Stimulated activated CD8-positive, alpha-beta memory T cell treated with anti-CD3 and anti-CD28 coated beads, Interleukin-4, amount 100 ng/mL, for 1 hour (primary cell): ENCODE results near the gene PLEKHA1.

ENCODE experiments used
- DNase-seq, 2 donors: peaks; one replicate each; pipeline ENCODE4 v3.0.0-alpha.2; 2020; ENCODE audit warnings: low read depth in 2 of 2, low spot score in 1 of 2

Gene PLEKHA1

DNA sequence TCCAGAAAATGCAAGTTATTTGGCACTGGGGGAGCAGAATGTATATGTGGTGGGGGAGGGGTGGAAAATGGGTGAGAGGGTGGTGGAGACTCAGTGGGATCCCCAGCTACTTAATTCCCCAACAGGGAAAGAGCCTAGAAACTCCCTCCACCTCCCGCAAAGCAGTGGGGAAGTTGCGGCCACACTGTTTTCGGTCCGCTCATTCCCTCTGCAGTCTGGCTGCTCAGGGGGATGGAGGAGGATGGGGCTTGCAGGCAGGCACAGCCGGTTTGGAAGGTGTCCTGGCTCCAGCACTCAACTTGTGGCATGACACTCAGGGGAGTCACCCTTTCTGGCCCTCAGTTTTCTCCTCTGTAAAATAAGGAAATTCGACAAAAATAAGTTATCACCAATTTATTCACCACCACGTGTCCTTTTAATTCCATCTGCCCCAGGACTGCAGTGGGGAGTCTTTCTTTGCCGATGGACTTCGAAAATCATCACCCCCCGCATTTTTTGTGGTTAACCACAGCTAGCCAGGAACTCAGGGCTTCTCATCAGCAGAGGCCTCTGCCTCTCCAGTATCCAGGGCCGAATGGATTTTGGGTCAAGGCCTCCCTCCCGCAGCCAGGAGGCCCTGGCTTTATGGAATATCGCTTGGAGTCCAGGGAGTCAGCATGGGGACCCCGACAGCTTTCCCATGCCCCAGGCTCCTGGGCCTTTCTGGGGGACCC, 85.2 kb downstream of the PLEKHA1 start:
- no peak for DNase-seq

DNA sequence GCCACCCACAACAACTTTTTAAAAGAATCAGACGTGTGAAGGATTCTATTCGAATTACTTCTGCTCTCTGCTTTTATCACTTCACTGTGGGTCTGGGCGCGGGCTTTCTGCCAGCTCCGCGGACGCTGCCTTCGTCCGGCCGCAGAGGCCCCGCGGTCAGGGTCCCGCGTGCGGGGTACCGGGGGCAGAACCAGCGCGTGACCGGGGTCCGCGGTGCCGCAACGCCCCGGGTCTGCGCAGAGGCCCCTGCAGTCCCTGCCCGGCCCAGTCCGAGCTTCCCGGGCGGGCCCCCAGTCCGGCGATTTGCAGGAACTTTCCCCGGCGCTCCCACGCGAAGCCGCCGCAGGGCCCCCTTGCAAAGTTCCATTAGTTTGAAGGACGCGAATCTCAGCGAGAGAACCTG, 86.4 kb downstream of the PLEKHA1 start:
- no peak for DNase-seq

GRCh38 chr10:122461367-122461728, 86.8 kb downstream of the PLEKHA1 start, which contains the start of gene HTRA1:
Gene HTRA1, plus strand, starts transcription at chr10:122461553. Its CDS starts 100 bp downstream, at chr10:122461653.
- DNase-seq, result no peak

DNA sequence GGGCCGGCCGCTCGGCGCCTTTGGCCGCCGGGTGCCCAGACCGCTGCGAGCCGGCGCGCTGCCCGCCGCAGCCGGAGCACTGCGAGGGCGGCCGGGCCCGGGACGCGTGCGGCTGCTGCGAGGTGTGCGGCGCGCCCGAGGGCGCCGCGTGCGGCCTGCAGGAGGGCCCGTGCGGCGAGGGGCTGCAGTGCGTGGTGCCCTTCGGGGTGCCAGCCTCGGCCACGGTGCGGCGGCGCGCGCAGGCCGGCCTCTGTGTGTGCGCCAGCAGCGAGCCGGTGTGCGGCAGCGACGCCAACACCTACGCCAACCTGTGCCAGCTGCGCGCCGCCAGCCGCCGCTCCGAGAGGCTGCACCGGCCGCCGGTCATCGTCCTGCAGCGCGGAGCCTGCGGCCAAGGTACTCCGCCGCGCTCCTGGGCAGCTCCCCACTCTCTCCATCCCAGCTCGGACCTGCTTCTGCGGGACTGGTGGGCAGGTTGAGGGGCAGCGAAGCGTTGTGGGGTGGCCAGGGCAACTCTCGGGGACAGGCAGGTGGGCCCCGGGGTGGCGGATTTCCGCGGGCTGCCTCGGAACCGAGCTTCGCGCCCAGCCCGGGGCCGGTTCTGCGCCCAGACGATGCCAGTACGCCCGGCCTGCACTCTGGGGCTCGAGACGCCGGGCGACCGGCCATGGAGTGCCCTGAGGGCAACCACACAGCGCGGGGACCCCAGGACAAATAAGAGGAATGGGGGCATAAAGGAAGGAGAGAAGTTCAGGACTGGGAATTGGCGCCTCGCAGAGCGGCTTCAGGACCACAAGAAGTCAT, 87.4 kb downstream of the PLEKHA1 start:
- no peak for DNase-seq

- no peak for DNase-seq
These were observed 88.3 kb downstream of the PLEKHA1 start for GRCh38 chr10:122462533-122463465.

DNA sequence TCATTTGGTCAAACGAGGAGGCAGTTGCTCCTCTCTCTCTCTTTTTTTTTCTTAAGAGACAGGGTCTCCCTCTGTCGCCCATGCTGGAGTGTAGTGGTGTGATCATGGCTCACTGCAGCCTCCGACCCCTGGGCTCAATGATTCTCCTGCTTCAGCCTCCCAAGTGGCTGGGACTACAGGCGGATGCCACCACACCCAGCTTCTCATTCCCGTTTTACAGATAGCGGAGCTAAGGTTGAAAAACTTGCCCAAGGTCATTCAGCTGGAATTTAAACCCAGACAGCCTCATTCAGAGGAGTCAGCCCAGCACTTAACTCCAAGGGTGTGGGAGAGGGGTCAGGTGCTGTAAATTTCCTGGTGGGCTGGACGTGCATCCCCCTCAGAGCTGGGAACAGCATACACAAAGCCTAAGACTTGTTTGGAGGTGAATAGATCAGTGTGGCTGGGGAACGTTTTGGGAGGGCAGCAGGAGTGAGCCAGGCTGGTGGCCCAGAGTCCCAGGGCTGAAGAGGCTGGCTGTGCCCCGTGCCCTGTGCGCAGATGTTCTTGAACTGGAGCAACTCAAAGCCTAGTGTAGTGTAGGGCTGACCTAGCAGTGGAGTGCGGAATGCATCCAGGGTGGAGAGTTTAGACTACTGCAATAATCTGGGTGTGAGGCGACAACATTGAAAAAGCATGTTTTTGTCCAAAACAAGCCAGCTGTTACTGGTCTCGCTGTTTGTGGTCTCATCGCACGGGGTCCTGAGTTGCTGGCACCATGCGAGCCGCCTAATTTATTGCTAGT, 89.2 kb downstream of the PLEKHA1 start:
- DNase-seq, result no peak

- DNase-seq, result no peak
These were observed 89.7 kb downstream of the PLEKHA1 start for GRCh38 chr10:122464250-122464510.

GRCh38 chr10:122464586-122464985, 90.1 kb downstream of the PLEKHA1 start:
- DNase-seq, result no peak

DNA sequence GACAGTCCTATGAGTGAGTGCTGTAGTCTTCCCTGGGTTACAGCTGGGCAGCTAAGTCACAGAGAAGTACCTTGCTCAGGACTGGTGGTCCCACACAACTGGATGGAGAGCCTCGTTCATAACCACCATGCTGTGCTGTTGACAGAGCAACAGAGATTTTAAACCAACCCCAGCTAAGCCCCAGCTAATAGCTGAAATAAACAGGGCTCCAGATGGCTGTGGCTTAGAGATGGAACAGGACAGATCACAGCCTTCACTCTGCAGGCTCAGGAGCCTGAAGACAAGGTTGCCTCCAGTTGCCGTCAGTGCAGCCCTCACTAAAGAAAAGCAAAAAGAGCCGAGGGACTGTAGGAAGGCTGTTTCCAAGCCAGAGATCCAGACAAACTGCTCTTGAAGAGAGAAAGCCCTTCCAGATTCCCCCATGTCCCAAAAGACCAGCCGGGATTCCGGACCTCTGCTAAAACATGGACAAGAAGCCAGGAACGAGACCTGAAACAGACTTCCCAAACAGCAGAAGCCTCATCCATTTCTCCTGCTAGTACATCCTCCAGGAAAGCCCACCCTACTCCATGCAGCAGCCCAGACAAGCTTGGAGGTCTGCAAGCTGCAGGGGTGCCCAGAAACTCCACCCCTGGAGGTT, 91.0 kb downstream of the PLEKHA1 start:
- DNase-seq, result no peak

DNA sequence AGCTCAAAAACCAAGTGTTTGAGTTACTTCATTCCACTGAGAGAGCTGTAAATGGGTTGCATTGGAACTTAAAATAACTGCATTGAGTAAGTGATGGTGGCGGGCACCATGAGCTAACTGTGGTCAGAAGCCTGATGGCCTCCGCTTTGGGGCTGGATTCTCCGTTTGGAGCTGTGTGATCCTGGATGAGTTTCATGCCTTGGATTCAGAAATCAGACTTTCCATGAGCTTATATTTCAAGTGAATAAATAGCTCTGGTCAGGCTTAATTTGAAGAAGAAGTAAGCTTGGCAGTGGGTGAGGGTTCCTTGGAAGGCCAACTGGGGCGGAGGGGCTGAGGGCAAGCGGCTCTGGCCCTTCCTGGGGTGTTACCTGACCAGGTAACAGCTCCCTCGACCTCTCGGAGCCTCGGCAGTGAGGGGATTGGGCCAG, 92.5 kb downstream of the PLEKHA1 start:
- DNase-seq, result no peak

GRCh38 chr10:122467701-122468100, 93.2 kb downstream of the PLEKHA1 start:
- no peak for DNase-seq

DNA sequence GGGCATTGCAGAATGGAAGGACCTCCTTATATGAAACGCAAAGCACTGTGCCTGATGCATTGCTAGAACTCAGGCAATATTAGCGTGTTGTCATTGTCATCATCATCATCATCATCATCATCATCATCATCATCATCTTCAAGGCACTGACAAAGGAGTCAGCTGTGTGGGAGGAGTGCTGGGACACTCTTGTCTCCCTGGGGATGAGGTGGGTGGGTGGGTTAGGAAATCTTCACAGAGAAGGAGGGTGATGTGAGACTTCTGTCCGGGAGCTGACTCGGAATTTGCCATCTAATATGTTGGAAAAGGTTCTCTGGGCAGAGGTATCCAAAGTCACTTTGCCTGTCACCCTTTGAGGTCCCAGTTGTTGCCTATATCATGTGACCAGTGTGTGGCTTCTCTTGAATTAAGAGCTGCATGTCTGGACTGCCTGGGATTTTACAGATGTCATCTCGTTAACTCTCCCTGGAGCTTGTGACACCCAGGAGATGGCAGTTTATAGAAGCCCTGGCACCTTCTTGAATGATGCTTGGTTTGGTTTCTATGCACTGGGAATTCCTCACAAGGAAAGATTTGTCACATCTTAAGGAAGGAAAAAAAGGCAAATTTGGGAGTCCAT, 93.9 kb downstream of the PLEKHA1 start:
- DNase-seq, result no peak

DNA sequence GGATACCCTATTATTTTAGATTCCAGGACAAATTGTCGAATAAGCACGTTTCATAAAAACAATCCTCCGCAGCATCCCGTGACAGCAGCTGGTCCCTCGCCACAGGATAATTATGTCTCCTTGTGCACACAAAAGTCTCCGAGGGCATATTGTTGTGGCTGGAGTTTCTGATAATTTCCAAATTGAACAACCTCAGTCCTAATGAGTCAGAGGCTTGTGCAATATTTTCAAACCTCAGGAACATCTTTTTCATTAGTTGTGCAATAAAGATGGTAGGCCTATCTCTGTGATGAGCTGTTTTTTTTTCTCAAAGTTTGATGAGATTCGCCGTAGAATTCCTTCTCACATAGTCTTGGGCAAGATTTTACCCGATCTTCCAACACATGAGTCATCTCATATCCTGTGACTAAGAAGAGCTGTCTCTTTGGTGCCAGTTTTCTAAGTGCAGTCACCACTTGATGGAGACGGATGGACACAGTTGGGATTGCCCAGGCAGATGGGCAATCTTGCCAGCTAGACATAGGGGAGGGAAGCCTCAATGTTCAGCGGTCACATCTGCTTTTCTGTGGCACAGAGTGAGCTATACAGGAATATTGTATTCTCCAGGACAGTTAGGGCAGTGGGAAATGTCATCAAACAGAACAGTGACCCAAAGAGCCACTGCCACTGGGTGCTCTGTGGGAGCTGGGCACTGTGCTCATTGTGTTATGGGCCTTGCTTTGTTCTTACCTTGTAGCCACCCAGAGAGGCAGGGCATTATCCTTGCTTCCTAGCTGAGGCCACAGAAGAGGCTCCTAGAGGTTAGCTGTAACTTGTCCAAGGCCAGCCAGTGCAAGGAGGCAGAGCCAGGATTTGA, 94.6 kb downstream of the PLEKHA1 start:
- DNase-seq, result no peak

- no peak for DNase-seq
These were observed 95.3 kb downstream of the PLEKHA1 start for GRCh38 chr10:122469848-122470247.

- no peak for DNase-seq
These were observed 97.1 kb downstream of the PLEKHA1 start for GRCh38 chr10:122471531-122472177.

DNA sequence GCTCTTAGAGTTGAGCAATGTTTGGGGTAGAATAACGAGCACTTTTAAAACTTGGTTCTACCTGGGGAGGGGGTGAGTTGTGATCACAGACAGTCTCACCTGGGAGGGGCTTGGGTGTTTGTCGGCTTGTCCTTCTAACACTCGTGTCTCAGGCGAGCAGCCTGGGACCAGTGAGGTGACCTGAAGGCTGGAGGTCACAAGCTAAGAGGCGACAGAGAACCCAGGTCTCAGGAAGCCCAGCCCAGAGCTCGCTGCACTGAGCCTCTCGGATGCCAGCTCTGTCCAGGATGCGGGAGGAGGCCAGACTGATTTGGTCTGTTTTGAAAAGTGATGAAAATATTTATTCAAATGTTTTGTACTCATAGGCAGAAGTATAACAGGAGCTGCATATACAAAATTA, 98.6 kb downstream of the PLEKHA1 start:
- DNase-seq, result no peak

DNA sequence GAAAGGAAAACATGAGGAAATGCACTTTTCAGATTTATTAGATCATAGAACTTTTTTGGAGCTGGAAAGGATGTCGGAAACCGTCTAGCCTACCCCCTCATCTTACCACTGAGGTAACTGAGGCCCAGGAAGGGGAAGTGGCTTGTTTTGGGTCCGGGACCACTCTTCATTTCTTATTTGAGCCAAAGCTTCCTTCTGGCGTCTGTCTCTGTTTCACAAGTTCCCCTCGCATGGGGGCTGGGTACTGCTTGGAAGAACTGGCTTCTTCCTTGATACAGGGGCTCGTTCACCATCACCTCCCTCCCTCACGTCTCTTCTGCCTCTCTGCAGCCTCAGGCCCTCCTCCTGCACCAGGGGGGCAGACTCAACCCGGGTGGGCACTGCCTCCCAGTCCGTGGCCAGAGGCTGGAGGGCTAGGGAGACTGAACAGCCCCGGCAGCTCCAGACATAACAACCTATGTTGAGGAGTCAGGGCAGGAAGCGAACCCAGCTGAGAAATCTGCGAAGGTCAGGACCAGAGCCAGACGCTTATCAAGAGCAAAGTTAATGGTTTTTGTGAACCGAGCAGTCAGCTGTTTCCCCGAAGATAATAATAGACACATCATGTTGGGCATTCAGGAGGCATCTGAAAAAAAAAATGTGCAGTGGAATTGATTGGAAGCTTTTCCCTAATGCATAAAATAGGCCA, 99.8 kb downstream of the PLEKHA1 start:
- DNase-seq, result no peak

DNA sequence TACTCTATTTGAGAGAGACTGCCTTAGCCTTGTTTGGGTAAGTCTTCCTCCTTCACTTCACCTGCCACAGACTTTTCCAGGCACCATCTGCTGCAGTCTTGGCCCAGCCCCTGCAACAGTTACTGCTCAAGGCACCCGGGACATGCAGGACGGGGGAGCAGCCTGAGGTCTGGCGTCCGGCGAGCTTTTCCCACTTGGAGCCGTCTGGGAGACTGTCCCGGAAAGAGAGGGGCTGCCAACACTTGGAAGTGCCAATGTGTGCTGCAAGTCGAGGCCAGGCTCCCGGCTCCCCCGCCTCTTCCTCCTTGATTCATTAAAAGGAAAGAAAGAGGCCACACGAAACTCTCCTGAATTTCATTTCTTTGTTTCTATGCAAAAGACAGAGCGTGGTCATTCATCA, 100.6 kb downstream of the PLEKHA1 start:
- no peak for DNase-seq
